ENCODE measurements around the gene NAA10. TPM values are rescaled to one million over a fixed set of nuclear protein-coding genes. Genes with fewer than 3 reads are reported as not detected.

The NAA10 gene
- total RNA-seq, 3 donors from 2014 or later, result 57.7 to 81.0 (median 79.2) TPM

DNA sequence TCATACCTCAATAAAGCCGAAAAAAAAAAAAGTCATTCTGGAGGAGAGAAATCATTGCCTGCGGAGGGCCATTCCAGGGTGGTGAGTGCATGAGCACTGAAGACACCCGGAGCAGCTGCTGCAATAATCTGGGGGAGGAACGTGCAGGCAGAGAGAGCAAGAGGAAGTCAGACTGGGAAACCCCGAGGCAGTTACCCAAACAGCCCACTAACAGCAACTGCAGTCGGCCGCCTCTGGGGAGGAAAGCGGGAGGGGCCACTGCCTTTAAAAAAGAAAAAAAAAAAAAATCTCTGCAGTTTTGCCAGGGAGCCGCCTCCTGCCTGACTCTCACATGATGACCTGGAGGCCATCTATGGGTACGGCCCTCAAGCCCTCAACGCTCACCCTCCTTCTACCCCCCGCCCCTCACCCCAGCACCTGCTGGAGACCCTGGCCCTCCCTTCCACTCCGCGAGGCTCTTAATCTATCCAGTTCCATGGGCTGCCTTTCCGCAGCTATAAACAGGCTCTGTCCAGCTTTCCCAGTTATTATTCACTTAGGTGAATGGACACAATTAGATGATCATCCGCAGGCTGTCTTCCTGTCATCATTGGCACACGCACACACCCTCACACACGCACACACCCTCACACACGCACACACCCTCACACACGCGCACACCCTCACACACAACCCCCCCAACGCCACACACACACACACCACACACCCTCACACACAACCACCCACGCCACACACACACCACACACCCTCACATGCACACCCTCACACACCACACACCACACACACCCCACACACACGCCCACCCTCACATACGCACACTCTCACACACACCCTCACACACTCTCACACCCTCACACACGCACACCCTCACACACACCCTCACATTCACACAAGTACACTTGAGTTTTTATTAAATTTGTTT is 33.7 kb downstream of the NAA10 start:
- peak in 1 of 2 donors; percentile 32 for DNase-seq (ENCODE audit: low spot score in 2 of 2)
- TF ChIP-seq POLR2A (IDR thresholded peaks at IDR 0.05) (no peak), POLR2AphosphoS5 (IDR thresholded peaks at IDR 0.05) (no peak)
- TF ChIP-seq, protein P1, sequence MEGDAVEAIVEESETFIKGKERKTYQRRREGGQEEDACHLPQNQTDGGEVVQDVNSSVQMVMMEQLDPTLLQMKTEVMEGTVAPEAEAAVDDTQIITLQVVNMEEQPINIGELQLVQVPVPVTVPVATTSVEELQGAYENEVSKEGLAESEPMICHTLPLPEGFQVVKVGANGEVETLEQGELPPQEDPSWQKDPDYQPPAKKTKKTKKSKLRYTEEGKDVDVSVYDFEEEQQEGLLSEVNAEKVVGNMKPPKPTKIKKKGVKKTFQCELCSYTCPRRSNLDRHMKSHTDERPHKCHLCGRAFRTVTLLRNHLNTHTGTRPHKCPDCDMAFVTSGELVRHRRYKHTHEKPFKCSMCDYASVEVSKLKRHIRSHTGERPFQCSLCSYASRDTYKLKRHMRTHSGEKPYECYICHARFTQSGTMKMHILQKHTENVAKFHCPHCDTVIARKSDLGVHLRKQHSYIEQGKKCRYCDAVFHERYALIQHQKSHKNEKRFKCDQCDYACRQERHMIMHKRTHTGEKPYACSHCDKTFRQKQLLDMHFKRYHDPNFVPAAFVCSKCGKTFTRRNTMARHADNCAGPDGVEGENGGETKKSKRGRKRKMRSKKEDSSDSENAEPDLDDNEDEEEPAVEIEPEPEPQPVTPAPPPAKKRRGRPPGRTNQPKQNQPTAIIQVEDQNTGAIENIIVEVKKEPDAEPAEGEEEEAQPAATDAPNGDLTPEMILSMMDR (IDR thresholded peaks at IDR 0.05), result no peak
- no peaks in the 10 kb centered on the region for H3K4me1 ChIP-seq
- H3K36me3 ChIP-seq, result no peaks in the 10 kb centered on the region
- H3K27ac ChIP-seq, result peak overlapping the region in 1 of 2 donors; percentile 25
- H3K4me3 ChIP-seq, result no peak overlapping the region
- intact Hi-C loops (cut with DNase I; ENCODE audit: low total_unique reads), result no loop called here
- H3K9me3 ChIP-seq, result peaks cover 0 to 3% of the 10 kb centered on the region in 2 donors
- peaks cover 0 to 47% of the 10 kb centered on the region in 2 donors for H3K27me3 ChIP-seq

DNA sequence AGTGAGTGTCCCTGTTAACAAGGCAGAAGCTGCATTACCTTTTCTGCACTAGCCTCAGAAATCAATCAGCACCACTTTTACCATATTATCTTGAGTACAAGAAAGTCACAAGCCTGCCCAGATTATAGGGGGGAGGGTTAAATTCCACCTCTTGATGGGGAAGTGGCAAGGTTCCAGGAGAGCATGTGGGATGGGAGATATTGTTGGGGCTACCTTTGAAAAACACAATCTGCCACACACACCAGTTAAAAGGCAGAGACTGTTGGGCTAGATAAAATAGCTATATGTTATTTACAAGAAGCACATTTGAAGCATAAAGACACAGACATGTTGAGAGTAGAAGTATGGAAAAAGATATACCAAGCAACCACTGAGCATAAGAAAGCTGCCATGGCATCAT is 36.9 kb downstream of the NAA10 start:
- intact Hi-C loops (cut with DNase I; ENCODE audit: low total_unique reads), result no loop called here
- TF ChIP-seq POLR2A (IDR thresholded peaks at IDR 0.05), result no peak
- TF ChIP-seq, protein P1 (IDR thresholded peaks at IDR 0.05), result no peak
- no peak for TF ChIP-seq POLR2AphosphoS5 (IDR thresholded peaks at IDR 0.05)
- no peak for DNase-seq (ENCODE audit: low spot score in 2 of 2)
- Histone ChIP-seq H3K27ac (no peak overlapping the region), H3K36me3 (no peaks in the 10 kb centered on the region), H3K27me3 (peaks cover 0 to 25% of the 10 kb centered on the region in 2 donors), H3K4me3 (no peak overlapping the region), H3K9me3 (peaks cover 3 to 12% of the 10 kb centered on the region in 2 donors), H3K4me1 (no peaks in the 10 kb centered on the region)

DNA sequence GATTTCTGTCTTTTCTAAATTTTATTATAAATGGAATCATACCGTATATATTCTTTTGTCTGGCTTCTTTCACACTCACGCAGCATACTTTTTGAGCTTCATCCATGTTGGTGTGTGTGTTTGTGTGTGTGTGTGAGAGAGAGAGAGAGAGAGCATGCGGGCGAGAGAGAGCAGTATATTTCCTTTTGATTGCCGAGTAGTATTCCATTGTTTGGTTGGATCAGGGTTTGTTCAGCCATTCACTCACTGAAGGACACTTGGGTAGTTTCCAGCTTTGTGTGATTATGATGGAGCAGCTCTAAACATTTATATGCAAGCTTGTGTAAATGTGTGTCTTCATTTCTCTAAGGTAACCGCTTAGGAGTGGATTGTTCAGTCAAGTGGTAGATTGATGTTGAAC is 45.7 kb downstream of the NAA10 start:
- Histone ChIP-seq H3K27me3 (peaks cover 3 to 61% of the 10 kb centered on the region in 2 donors), H3K27ac (no peak overlapping the region), H3K9me3 (no peaks in the 10 kb centered on the region), H3K36me3 (no peaks in the 10 kb centered on the region), H3K4me3 (no peak overlapping the region), H3K4me1 (no peaks in the 10 kb centered on the region)
- intact Hi-C loops (cut with DNase I; ENCODE audit: low total_unique reads), result no loop called here
- TF ChIP-seq, protein P1 (IDR thresholded peaks at IDR 0.05), result no peak
- TF ChIP-seq POLR2A (IDR thresholded peaks at IDR 0.05) (no peak), POLR2AphosphoS5 (IDR thresholded peaks at IDR 0.05) (no peak)
- DNase-seq (ENCODE audit: low spot score in 2 of 2), result no peak

DNA sequence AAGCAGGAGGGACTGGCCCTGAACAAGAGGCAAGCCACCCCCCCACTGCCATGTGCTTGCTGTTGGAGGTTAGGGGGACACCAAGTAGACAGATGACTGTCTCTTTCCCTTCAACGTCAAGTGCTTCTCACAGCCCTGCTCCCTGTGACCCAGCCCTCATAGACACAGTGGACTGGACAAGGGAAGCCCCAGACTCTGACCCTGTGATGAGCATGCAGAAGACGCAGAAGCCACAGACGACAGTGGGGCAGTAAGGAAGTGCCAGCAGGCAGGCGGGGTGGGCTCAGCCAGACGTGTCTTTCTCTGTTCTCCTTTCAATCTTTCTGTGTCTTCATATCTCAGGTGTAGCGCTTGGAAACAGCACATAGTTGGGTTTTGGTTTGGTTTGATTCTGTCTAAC is 46.5 kb downstream of the NAA10 start:
- no peak overlapping the region for H3K27ac ChIP-seq
- H3K27me3 ChIP-seq, result peaks cover 6 to 63% of the 10 kb centered on the region in 2 donors
- no peak for DNase-seq (ENCODE audit: low spot score in 2 of 2)
- no peaks in the 10 kb centered on the region for H3K9me3 ChIP-seq
- H3K4me1 ChIP-seq, result no peaks in the 10 kb centered on the region
- intact Hi-C loops (cut with DNase I; ENCODE audit: low total_unique reads), result no loop called here
- TF ChIP-seq, protein P1 (IDR thresholded peaks at IDR 0.05), result no peak
- TF ChIP-seq POLR2A (IDR thresholded peaks at IDR 0.05) (no peak), POLR2AphosphoS5 (IDR thresholded peaks at IDR 0.05) (no peak)
- H3K36me3 ChIP-seq, result no peaks in the 10 kb centered on the region
- no peak overlapping the region for H3K4me3 ChIP-seq

DNA sequence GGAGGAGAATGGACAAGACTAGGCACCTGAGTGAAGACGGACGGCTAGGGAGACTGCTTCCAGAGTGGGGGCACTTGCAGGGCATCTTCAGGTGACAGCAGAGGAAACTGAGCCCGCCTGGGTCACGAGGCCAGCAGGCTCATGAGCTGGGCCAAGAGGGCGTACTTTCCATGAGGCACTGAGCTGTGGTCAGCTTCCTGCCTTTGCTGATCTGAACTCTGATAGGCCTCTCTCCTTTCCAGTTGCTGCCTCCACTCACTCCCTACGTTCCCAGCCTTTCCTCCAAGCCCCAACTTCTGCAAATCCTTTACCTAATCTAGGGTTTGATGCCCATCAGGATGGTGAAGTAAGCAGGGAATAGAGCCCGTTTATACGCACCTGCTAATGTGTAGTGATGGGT is 47.5 kb downstream of the NAA10 start:
- Histone ChIP-seq H3K27ac (no peak overlapping the region), H3K4me3 (no peak overlapping the region), H3K27me3 (peaks cover 6 to 65% of the 10 kb centered on the region in 2 donors), H3K36me3 (no peaks in the 10 kb centered on the region), H3K4me1 (no peaks in the 10 kb centered on the region), H3K9me3 (no peaks in the 10 kb centered on the region)
- intact Hi-C loops (cut with DNase I; ENCODE audit: low total_unique reads), result no loop called here
- no peak for DNase-seq (ENCODE audit: low spot score in 2 of 2)
- TF ChIP-seq POLR2AphosphoS5 (IDR thresholded peaks at IDR 0.05) (no peak), POLR2A (IDR thresholded peaks at IDR 0.05) (no peak)
- TF ChIP-seq, protein P1 (IDR thresholded peaks at IDR 0.05), result no peak

Data from breast epithelium (tissue), 4 donors.